ENCODE measurements around the gene PRRG2. TPM values are rescaled to one million over a fixed set of nuclear protein-coding genes. Genes with fewer than 3 reads are reported as not detected.

PRRG2 gene
- total and polyA plus RNA-seq, 9 of the 15 experiments (the other 6 are each of a cell fraction or from before 2014, with no cell fraction given), result 0.06 to 1.1 (median 0.33) TPM

- peak; percentile 60 for TF ChIP-seq HMGN3 (IDR thresholded peaks at IDR 0.05; ENCODE audit: borderline replicate concordance, extremely low read depth, insufficient read length, low read depth, low read length)
- TF ChIP-seq HNRNPUL1 (IDR thresholded peaks at IDR 0.05; ENCODE audit: low read length), result no peak
- TF ChIP-seq HMBOX1 (IDR thresholded peaks at IDR 0.05), result no peak
- TF ChIP-seq ZBTB12 (CRISPR knock-in tag; IDR thresholded peaks at IDR 0.05), result no peak
- TF ChIP-seq SP1 (CRISPR knock-in tag; IDR thresholded peaks at IDR 0.05), result peak; percentile 98
- peak; percentile 82; the same call in 1 of the 2 replicates for TF ChIP-seq ARID4B (CRISPR knock-in tag; IDR thresholded peaks at IDR 0.05)
- no peak for TF ChIP-seq BDP1 (IDR thresholded peaks at IDR 0.05; ENCODE audit: insufficient read depth, insufficient read length)
- TF ChIP-seq ZBTB9 (CRISPR knock-in tag; IDR thresholded peaks at IDR 0.05), result no peak
- peak; percentile 79 for TF ChIP-seq CREM (IDR thresholded peaks at IDR 0.05; ENCODE audit: low read depth)
- peak; percentile 94 for TF ChIP-seq ZBTB7A (IDR thresholded peaks at IDR 0.05; ENCODE audit: borderline replicate concordance, control insufficient read depth, low read depth, low read length)
- TF ChIP-seq MAX (CRISPR knock-in tag; IDR thresholded peaks at IDR 0.05), result peak; percentile 95
- no peak for TF ChIP-seq THRB (CRISPR knock-in tag; conservative IDR thresholded peaks at IDR 0.05)
- peak; percentile 65 for TF ChIP-seq HES1 (IDR thresholded peaks at IDR 0.05; ENCODE audit: low read depth)
- 0 out of 2 replicates have a peak, but pooled peaks have one; percentile 27 for TF ChIP-seq PHB (CRISPR knock-in tag; IDR thresholded peaks at IDR 0.05)
Measured at GRCh38 chr19:49533551-49534488, 47.3 kb upstream of the PRRG2 start (continued).
